Germinal center (tissue), 1 donor: ENCODE measurements around the gene OBP2B.
"Not testable (repeated sequence)": the region's sequence is repeated elsewhere in the genome, so short reads cannot be mapped to it uniquely, and the experiment has no call there.

Experiments
- DNase-seq: peaks from one replicate; pipeline ENCODE4 v3.0.0; 2012; ENCODE audit warnings: mixed read lengths, low spot score

Gene OBP2B

GRCh38 chr9:133221177-133221809 is 12.2 kb upstream of the OBP2B start:
- no peak for DNase-seq

- not testable (repeated sequence) for DNase-seq
These were observed 9.3 kb upstream of the OBP2B start for GRCh38 chr9:133218049-133218975.

- DNase-seq = not testable (repeated sequence)
These were observed 8.4 kb upstream of the OBP2B start for GRCh38 chr9:133217333-133217988.

- DNase-seq = not testable (repeated sequence)
These were observed 5.2 kb upstream of the OBP2B start for GRCh38 chr9:133214276-133214675.

GRCh38 chr9:133210609-133211008 is 1.6 kb upstream of the OBP2B start:
- no peak for DNase-seq

GRCh38 chr9:133210202-133210532 is 1.1 kb upstream of the OBP2B start:
- DNase-seq = no peak

- DNase-seq = not testable (repeated sequence)
These were observed 514 bp upstream of the OBP2B start for GRCh38 chr9:133209327-133210201.

- DNase-seq = not testable (repeated sequence)
These were observed 725 bp downstream of the OBP2B start for GRCh38 chr9:133208171-133208879.

- DNase-seq = no peak
These were observed 1.4 kb downstream of the OBP2B start for GRCh38 chr9:133207540-133208170.

- no peak for DNase-seq
These were observed 2.0 kb downstream of the OBP2B start for GRCh38 chr9:133207021-133207531.

GRCh38 chr9:133205996-133206931 is 2.8 kb downstream of the OBP2B start:
- no peak for DNase-seq

GRCh38 chr9:133205481-133205887 is 3.6 kb downstream of the OBP2B start:
- DNase-seq = not testable (repeated sequence)

GRCh38 chr9:133204993-133205336 is 4.1 kb downstream of the OBP2B start:
- DNase-seq = no peak

- DNase-seq = no peak
These were observed 4.6 kb downstream of the OBP2B start for GRCh38 chr9:133204335-133204992.

GRCh38 chr9:133203506-133204075 is 5.5 kb downstream of the OBP2B start:
- no peak for DNase-seq

- DNase-seq = no peak
These were observed 6.2 kb downstream of the OBP2B start for GRCh38 chr9:133202688-133203453.

GRCh38 chr9:133202145-133202513 is 6.9 kb downstream of the OBP2B start:
- DNase-seq = no peak
